ENCODE results near the gene LAMA2. TPM values are rescaled to one million over a fixed set of nuclear protein-coding genes. Genes with fewer than 3 reads are reported as not detected.

The LAMA2 gene
- total RNA-seq, 1 donor from 2014 or later, result 5.3 TPM

GRCh38 chr6:128903715-128904114 is 20.8 kb downstream of the LAMA2 start:
- no peak for DNase-seq (ENCODE audit: low spot score)
- no peak for ATAC-seq

- no peak for ATAC-seq
- DNase-seq (ENCODE audit: low spot score), result no peak
These were observed 31.1 kb downstream of the LAMA2 start for GRCh38 chr6:128914051-128914450.

- ATAC-seq (no peak), DNase-seq (ENCODE audit: low spot score) (no peak)
These were observed 35.9 kb downstream of the LAMA2 start for GRCh38 chr6:128918886-128919285.

GRCh38 chr6:128919412-128920180 is 36.7 kb downstream of the LAMA2 start:
- DNase-seq (ENCODE audit: low spot score) (no peak), ATAC-seq (no peak)

- ATAC-seq, result no peak
- DNase-seq (ENCODE audit: low spot score), result no peak
These were observed 42.8 kb downstream of the LAMA2 start for GRCh38 chr6:128925765-128926164.

- no peak for DNase-seq (ENCODE audit: low spot score)
- no peak for ATAC-seq
These were observed 46.9 kb downstream of the LAMA2 start for GRCh38 chr6:128929869-128930268.

GRCh38 chr6:128930321-128930720 is 47.4 kb downstream of the LAMA2 start:
- no peak for ATAC-seq
- no peak for DNase-seq (ENCODE audit: low spot score)

GRCh38 chr6:128932061-128932460 is 49.1 kb downstream of the LAMA2 start:
- no peak for ATAC-seq
- no peak for DNase-seq (ENCODE audit: low spot score)

GRCh38 chr6:128950864-128951263 is 67.9 kb downstream of the LAMA2 start:
- no peak for DNase-seq (ENCODE audit: low spot score)
- ATAC-seq, result no peak

GRCh38 chr6:128952902-128953301 is 70.0 kb downstream of the LAMA2 start:
- no peak for DNase-seq (ENCODE audit: low spot score)
- no peak for ATAC-seq

- no peak for DNase-seq (ENCODE audit: low spot score)
- no peak for ATAC-seq
These were observed 71.5 kb downstream of the LAMA2 start for GRCh38 chr6:128954308-128955043.

GRCh38 chr6:128963561-128963960 is 80.6 kb downstream of the LAMA2 start:
- DNase-seq (ENCODE audit: low spot score) (no peak), ATAC-seq (no peak)

- ATAC-seq (no peak), DNase-seq (ENCODE audit: low spot score) (no peak)
These were observed 81.4 kb downstream of the LAMA2 start for GRCh38 chr6:128964233-128964755.

GRCh38 chr6:128964771-128965170 is 81.8 kb downstream of the LAMA2 start:
- ATAC-seq, result no peak
- no peak for DNase-seq (ENCODE audit: low spot score)

GRCh38 chr6:128966934-128967333 is 84.0 kb downstream of the LAMA2 start:
- ATAC-seq (no peak), DNase-seq (ENCODE audit: low spot score) (no peak)

- no peak for ATAC-seq
- no peak for DNase-seq (ENCODE audit: low spot score)
These were observed 96.1 kb downstream of the LAMA2 start for GRCh38 chr6:128979071-128979470.

GRCh38 chr6:128981716-128982115 is 98.8 kb downstream of the LAMA2 start:
- no peak for ATAC-seq
- no peak for DNase-seq (ENCODE audit: low spot score)

GRCh38 chr6:128990360-128990759 is 107.4 kb downstream of the LAMA2 start:
- DNase-seq (ENCODE audit: low spot score) (no peak), ATAC-seq (no peak)

GRCh38 chr6:128990915-128991314 is 108.0 kb downstream of the LAMA2 start:
- DNase-seq (ENCODE audit: low spot score) (no peak), ATAC-seq (no peak)

GRCh38 chr6:128993166-128993565 is 110.2 kb downstream of the LAMA2 start:
- DNase-seq (ENCODE audit: low spot score), result no peak
- no peak for ATAC-seq

GRCh38 chr6:128997880-128998279 is 114.9 kb downstream of the LAMA2 start:
- ATAC-seq (no peak), DNase-seq (ENCODE audit: low spot score) (no peak)
